Body of pancreas (tissue), 4 donors: ENCODE measurements around the gene INPP5D.

ENCODE experiments used
- POLR2A ChIP-seq, 3 donors: fragments of 450-650 bp; IDR thresholded peaks; one replicate each; pipeline ENCODE4 v1.6.1; 2016; ENCODE audit warnings: antibody characterized with exemption in 3 of 3, mild to moderate bottlenecking in 2 of 3
- TF ChIP-seq, protein P1 (sequence below), 7 experiments: fragments of 450-650 bp in 4 of 7; fragments of 200-600 bp in 3 of 7; sonication (generic) in 3 of 7; IDR thresholded peaks; one replicate each; pipeline ENCODE4 v1.5.1; 2016 to 2019; ENCODE audit warnings: antibody characterized with exemption in 7 of 7

GRCh38 chr2:233015019-233015645 is 45.0 kb upstream of the INPP5D start:
- TF ChIP-seq, protein P1, sequence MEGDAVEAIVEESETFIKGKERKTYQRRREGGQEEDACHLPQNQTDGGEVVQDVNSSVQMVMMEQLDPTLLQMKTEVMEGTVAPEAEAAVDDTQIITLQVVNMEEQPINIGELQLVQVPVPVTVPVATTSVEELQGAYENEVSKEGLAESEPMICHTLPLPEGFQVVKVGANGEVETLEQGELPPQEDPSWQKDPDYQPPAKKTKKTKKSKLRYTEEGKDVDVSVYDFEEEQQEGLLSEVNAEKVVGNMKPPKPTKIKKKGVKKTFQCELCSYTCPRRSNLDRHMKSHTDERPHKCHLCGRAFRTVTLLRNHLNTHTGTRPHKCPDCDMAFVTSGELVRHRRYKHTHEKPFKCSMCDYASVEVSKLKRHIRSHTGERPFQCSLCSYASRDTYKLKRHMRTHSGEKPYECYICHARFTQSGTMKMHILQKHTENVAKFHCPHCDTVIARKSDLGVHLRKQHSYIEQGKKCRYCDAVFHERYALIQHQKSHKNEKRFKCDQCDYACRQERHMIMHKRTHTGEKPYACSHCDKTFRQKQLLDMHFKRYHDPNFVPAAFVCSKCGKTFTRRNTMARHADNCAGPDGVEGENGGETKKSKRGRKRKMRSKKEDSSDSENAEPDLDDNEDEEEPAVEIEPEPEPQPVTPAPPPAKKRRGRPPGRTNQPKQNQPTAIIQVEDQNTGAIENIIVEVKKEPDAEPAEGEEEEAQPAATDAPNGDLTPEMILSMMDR (IDR thresholded peaks at IDR 0.05): no peak
- TF ChIP-seq POLR2A (IDR thresholded peaks at IDR 0.05): no peak
